HEK293 (cell line): ENCODE data around the gene FOXA2.

ENCODE experiments used
- CTCF ChIA-PET: fragments of 350-600 bp; formaldehyde crosslinking; extraction: SDS; loops from one replicate; lab custom pipeline; 2021; ENCODE audit warnings: antibody characterized with exemption; lab: Yijun Ruan, JAX
- POLR2A ChIA-PET: fragments of 300-600 bp; formaldehyde crosslinking; extraction: SDS; loops from one replicate; lab custom pipeline; 2020; ENCODE audit warnings: antibody characterized with exemption, inconsistent platforms; lab: Yijun Ruan, JAX
- H3K27ac ChIP-seq: fragments of 200-500 bp; sonication (Bioruptor generic); 2 replicates; pipeline ENCODE4 v1.5.1; 2014; ENCODE audit warnings: low read depth, low read length, control low read depth, inconsistent platforms; ENCODE audit errors: extremely low read depth
- H3K36me3 ChIP-seq, 2 experiments: fragments of 200-500 bp in 1 of 2; sonication (Bioruptor generic) in 1 of 2; 1 replicate in 1 of 2; 2 replicates in 1 of 2; pipeline ENCODE4 v1.5.1; 2014 to 2017; ENCODE audit warnings: inconsistent platforms in 2 of 2, low read length in 2 of 2; ENCODE audit not compliant: control insufficient read depth in 2 of 2, insufficient read depth in 1 of 2
- H3K4me1 ChIP-seq: fragments of 200-500 bp; sonication (Bioruptor generic); 2 replicates; pipeline ENCODE4 v1.5.1; 2014; ENCODE audit warnings: mild to moderate bottlenecking, low read length, inconsistent platforms; ENCODE audit not compliant: control insufficient read depth, insufficient read depth
- H3K4me3 ChIP-seq: 2 replicates; pipeline ENCODE4 v1.5.1; 2011; ENCODE audit warnings: low read depth, mild to moderate bottlenecking, control low read depth, low read length, moderate library complexity
- H3K9me3 ChIP-seq: fragments of 200-500 bp; sonication (Bioruptor generic); 2 replicates; pipeline ENCODE4 v1.5.1; 2014; ENCODE audit warnings: low read depth, low read length, inconsistent platforms; ENCODE audit not compliant: control insufficient read depth, insufficient read depth
- KLF8 ChIP-seq: fragments of 450-650 bp; formaldehyde crosslinking; IDR thresholded peaks from 2 replicates; pipeline ENCODE4 v1.5.1; 2016; ENCODE audit warnings: missing biosample characterization, missing genetic modification characterization
- SP2 ChIP-seq: fragments of 450-650 bp; formaldehyde crosslinking; IDR thresholded peaks from 2 replicates; pipeline ENCODE4 v1.5.1; 2016; ENCODE audit warnings: missing biosample characterization, missing genetic modification characterization
- TCF7L2 ChIP-seq: IDR thresholded peaks from 2 replicates; pipeline ENCODE4 v1.6.1; 2011; ENCODE audit warnings: low read depth, mild to moderate bottlenecking, inconsistent platforms, low read length, moderate library complexity, borderline replicate concordance
- ZBTB8A ChIP-seq: fragments of 450-650 bp; formaldehyde crosslinking; IDR thresholded peaks from 2 replicates; pipeline ENCODE4 v1.5.1; 2016; ENCODE audit warnings: missing biosample characterization, missing genetic modification characterization
- ZNF114 ChIP-seq: fragments of 450-650 bp; formaldehyde crosslinking; IDR thresholded peaks from 2 replicates; pipeline ENCODE4 v1.5.0; 2017; ENCODE audit warnings: missing biosample characterization, missing genetic modification characterization
- ZNF26 ChIP-seq: fragments of 450-650 bp; formaldehyde crosslinking; IDR thresholded peaks from 2 replicates; pipeline ENCODE4 v1.5.1; 2016; ENCODE audit warnings: missing biosample characterization, missing genetic modification characterization
- ZNF341 ChIP-seq: fragments of 450-650 bp; formaldehyde crosslinking; IDR thresholded peaks from 2 replicates; pipeline ENCODE4; 2016; ENCODE audit warnings: low read depth, missing biosample characterization, missing genetic modification characterization
- ZNF529 ChIP-seq: fragments of 450-650 bp; formaldehyde crosslinking; IDR thresholded peaks from 2 replicates; pipeline ENCODE4 v1.5.1; 2017; ENCODE audit warnings: missing genetic modification characterization, missing biosample characterization; ENCODE audit not compliant: insufficient replicate concordance
- ZNF621 ChIP-seq: fragments of 450-650 bp; formaldehyde crosslinking; IDR thresholded peaks from 2 replicates; pipeline ENCODE4 v1.5.1; 2017; ENCODE audit warnings: missing biosample characterization, missing genetic modification characterization
- ZNF658 ChIP-seq: fragments of 450-650 bp; formaldehyde crosslinking; IDR thresholded peaks from 2 replicates; pipeline ENCODE4; 2016; ENCODE audit warnings: missing biosample characterization, missing genetic modification characterization
- ZNF768 ChIP-seq: fragments of 450-650 bp; formaldehyde crosslinking; IDR thresholded peaks from 2 replicates; pipeline ENCODE4 v1.5.1; 2018; ENCODE audit warnings: missing biosample characterization, mild to moderate bottlenecking, missing genetic modification characterization
- ZSCAN23 ChIP-seq: fragments of 450-650 bp; formaldehyde crosslinking; IDR thresholded peaks from 2 replicates; pipeline ENCODE4 v1.5.1; 2016; ENCODE audit warnings: missing biosample characterization, missing genetic modification characterization
- TF ChIP-seq, protein P1 (sequence below): fragments of 450-650 bp; formaldehyde crosslinking; conservative IDR thresholded peaks from 2 replicates; pipeline ENCODE4 v1.5.1; 2016; ENCODE audit warnings: low read depth, missing biosample characterization, missing genetic modification characterization
- TF ChIP-seq, protein P2 (sequence below): sonication (generic); formaldehyde crosslinking; IDR thresholded peaks from 2 replicates; pipeline ENCODE4 v1.8.1; 2022; ENCODE audit warnings: mild to moderate bottlenecking, moderate library complexity, missing genetic modification reagents
- TF ChIP-seq, protein P3 (sequence below): fragments of 450-650 bp; formaldehyde crosslinking; IDR thresholded peaks from 2 replicates; pipeline ENCODE4 v1.5.1; 2017; ENCODE audit warnings: missing biosample characterization, missing genetic modification characterization
- TF ChIP-seq, protein P4 (sequence below): fragments of 450-650 bp; formaldehyde crosslinking; IDR thresholded peaks from 2 replicates; pipeline ENCODE4 v1.5.1; 2016; ENCODE audit warnings: missing biosample characterization, missing genetic modification characterization

The FOXA2 gene

DNA sequence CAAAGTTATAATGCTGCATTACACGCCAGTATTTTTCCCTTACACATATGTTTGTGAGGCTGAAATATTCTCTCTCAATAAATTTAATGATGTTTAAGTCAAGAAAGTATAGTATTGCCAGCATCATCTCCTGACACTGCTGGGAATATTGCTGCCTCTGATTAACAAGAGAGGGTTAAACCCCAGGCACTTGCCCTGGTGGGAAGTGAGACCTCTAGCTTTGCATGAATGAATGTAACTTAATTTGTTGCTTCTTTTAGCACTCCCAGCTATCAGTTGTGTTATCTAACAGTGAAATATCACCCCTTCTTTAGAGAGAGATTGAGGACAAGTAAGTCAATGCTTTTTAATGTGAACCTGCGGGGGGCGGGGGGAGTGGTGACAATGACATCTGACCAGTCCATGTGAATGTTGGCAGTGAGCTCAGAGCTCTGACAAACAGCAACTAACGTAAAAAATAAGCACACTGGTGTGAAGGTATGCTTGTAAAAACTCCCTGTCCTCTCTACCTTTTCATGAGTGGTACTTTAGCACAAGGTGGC, 9.8 kb downstream of the FOXA2 start:
- H3K36me3 ChIP-seq: no peaks in the 10 kb centered on the region
- peaks cover 12% of the 10 kb centered on the region for H3K4me1 ChIP-seq
- CTCF ChIA-PET: interaction anchor here (0.7 to 3.1 kb wide), 7 partner anchors 12 to 519 kb away, joined by 3 to 17 read pairs (median 4); no protein-coding TSS in a partner anchor
- no peaks in the 10 kb centered on the region for H3K9me3 ChIP-seq
- no peak for TF ChIP-seq ZNF341 (tag by site-specific recombination)
- no peak for TF ChIP-seq ZBTB8A (tag by site-specific recombination)
- TF ChIP-seq, protein P1, sequence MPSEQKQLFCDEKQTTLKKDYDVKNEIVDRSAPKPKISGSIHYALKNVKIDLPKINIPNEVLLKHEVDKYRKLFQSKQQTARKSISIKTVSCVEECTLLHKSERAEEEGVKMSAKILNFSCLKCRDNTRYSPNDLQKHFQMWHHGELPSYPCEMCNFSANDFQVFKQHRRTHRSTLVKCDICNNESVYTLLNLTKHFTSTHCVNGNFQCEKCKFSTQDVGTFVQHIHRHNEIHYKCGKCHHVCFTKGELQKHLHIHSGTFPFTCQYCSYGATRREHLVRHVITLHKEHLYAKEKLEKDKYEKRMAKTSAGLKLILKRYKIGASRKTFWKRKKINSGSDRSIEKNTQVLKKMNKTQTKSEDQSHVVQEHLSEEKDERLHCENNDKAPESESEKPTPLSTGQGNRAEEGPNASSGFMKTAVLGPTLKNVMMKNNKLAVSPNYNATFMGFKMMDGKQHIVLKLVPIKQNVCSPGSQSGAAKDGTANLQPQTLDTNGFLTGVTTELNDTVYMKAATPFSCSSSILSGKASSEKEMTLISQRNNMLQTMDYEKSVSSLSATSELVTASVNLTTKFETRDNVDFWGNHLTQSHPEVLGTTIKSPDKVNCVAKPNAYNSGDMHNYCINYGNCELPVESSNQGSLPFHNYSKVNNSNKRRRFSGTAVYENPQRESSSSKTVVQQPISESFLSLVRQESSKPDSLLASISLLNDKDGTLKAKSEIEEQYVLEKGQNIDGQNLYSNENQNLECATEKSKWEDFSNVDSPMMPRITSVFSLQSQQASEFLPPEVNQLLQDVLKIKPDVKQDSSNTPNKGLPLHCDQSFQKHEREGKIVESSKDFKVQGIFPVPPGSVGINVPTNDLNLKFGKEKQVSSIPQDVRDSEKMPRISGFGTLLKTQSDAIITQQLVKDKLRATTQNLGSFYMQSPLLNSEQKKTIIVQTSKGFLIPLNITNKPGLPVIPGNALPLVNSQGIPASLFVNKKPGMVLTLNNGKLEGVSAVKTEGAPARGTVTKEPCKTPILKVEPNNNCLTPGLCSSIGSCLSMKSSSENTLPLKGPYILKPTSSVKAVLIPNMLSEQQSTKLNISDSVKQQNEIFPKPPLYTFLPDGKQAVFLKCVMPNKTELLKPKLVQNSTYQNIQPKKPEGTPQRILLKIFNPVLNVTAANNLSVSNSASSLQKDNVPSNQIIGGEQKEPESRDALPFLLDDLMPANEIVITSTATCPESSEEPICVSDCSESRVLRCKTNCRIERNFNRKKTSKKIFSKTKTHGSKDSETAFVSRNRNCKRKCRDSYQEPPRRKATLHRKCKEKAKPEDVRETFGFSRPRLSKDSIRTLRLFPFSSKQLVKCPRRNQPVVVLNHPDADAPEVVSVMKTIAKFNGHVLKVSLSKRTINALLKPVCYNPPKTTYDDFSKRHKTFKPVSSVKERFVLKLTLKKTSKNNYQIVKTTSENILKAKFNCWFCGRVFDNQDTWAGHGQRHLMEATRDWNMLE (tag by site-specific recombination): no peak
- TF ChIP-seq TCF7L2: no peak
- no peak for TF ChIP-seq ZNF529
- no peak for TF ChIP-seq ZNF658 (tag by site-specific recombination)
- TF ChIP-seq, protein P2, sequence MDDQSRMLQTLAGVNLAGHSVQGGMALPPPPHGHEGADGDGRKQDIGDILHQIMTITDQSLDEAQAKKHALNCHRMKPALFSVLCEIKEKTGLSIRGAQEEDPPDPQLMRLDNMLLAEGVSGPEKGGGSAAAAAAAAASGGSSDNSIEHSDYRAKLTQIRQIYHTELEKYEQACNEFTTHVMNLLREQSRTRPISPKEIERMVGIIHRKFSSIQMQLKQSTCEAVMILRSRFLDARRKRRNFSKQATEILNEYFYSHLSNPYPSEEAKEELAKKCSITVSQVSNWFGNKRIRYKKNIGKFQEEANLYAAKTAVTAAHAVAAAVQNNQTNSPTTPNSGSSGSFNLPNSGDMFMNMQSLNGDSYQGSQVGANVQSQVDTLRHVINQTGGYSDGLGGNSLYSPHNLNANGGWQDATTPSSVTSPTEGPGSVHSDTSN: no peak
- no peak for TF ChIP-seq ZNF768 (tag by site-specific recombination)
- no peak for TF ChIP-seq KLF8
- no peak for TF ChIP-seq SP2
- no peak for TF ChIP-seq ZNF114 (tag by site-specific recombination)
- TF ChIP-seq, protein P3, sequence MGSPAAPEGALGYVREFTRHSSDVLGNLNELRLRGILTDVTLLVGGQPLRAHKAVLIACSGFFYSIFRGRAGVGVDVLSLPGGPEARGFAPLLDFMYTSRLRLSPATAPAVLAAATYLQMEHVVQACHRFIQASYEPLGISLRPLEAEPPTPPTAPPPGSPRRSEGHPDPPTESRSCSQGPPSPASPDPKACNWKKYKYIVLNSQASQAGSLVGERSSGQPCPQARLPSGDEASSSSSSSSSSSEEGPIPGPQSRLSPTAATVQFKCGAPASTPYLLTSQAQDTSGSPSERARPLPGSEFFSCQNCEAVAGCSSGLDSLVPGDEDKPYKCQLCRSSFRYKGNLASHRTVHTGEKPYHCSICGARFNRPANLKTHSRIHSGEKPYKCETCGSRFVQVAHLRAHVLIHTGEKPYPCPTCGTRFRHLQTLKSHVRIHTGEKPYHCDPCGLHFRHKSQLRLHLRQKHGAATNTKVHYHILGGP (tag by site-specific recombination): no peak
- TF ChIP-seq ZNF621 (tag by site-specific recombination): no peak
- POLR2A ChIA-PET: no interaction called here
- no peak overlapping the region for H3K4me3 ChIP-seq
- peak overlapping the region; percentile 28; the same call in 1 of the 2 replicates for H3K27ac ChIP-seq

GRCh38 chr20:22572491-22572890, 11.9 kb downstream of the FOXA2 start:
- ChIA-PET POLR2A (no interaction called here), CTCF (interaction anchor here (1.4 kb wide), 1 partner anchor 14 kb away, joined by 9 read pairs; no protein-coding TSS in a partner anchor)
- no peak for TF ChIP-seq ZSCAN23 (tag by site-specific recombination)
- no peak for TF ChIP-seq ZNF26 (tag by site-specific recombination)
- TF ChIP-seq, protein P4, sequence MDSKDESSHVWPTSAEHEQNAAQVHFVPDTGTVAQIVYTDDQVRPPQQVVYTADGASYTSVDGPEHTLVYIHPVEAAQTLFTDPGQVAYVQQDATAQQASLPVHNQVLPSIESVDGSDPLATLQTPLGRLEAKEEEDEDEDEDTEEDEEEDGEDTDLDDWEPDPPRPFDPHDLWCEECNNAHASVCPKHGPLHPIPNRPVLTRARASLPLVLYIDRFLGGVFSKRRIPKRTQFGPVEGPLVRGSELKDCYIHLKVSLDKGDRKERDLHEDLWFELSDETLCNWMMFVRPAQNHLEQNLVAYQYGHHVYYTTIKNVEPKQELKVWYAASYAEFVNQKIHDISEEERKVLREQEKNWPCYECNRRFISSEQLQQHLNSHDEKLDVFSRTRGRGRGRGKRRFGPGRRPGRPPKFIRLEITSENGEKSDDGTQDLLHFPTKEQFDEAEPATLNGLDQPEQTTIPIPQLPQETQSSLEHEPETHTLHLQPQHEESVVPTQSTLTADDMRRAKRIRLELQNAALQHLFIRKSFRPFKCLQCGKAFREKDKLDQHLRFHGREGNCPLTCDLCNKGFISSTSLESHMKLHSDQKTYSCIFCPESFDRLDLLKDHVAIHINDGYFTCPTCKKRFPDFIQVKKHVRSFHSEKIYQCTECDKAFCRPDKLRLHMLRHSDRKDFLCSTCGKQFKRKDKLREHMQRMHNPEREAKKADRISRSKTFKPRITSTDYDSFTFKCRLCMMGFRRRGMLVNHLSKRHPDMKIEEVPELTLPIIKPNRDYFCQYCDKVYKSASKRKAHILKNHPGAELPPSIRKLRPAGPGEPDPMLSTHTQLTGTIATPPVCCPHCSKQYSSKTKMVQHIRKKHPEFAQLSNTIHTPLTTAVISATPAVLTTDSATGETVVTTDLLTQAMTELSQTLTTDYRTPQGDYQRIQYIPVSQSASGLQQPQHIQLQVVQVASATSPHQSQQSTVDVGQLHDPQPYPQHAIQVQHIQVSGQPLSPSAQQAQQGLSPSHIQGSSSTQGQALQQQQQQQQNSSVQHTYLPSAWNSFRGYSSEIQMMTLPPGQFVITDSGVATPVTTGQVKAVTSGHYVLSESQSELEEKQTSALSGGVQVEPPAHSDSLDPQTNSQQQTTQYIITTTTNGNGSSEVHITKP (tag by site-specific recombination): no peak
- H3K9me3 ChIP-seq: no peaks in the 10 kb centered on the region
- no peaks in the 10 kb centered on the region for H3K36me3 ChIP-seq
- peaks cover 12% of the 10 kb centered on the region for H3K4me1 ChIP-seq
- H3K27ac ChIP-seq: no peak overlapping the region
- no peak overlapping the region for H3K4me3 ChIP-seq
